GM19238 (cell line): Measurements from ENCODE around the gene RBFOX1.
"Not testable (repeated sequence)": the region's sequence is repeated elsewhere in the genome, so short reads cannot be mapped to it uniquely, and the experiment has no call there.

Experiments used
- DNase-seq: peaks from one replicate; pipeline ENCODE4 v3.0.0; 2011; ENCODE audit warnings: low spot score; ENCODE audit not compliant: insufficient read length

Gene RBFOX1

DNA sequence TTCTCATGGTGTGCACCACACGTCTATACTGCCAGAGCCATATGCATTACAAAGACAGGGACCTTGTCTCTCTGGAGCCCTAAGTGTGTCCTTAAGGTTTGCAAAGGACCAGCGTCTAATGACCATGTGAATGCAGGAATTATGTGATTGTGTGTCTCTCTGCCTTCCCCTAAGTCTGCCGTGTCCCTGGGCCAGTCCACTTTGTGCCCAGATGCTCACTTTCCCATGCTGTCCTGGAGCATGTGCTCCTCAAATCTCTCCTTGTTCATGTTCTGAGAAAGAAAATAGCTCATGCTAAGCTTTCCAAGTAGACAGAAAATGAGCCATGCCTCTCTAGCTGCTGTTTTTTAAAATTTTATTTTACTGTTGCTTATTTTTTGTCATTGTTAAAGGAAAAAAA, 125.5 kb downstream of the RBFOX1 start:
- DNase-seq, result no peak

DNA sequence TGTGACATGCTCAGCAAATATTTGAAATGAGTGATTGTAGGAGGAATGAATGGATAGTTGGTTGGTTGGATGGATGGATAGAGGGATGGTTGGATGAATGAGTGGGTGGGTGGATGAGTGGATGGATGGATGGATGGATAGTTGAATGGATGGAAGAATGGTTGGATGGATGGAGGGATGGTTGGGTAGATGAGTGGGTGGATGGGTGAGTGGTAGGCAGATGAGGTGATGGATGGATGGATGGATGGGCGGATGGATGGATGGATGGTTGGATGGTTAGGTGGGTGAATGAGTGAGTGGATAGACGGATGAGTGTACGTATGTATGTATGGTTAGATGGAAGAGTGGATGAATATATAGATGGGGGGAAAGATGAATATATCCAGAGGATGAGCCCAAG, 137.7 kb downstream of the RBFOX1 start:
- no peak for DNase-seq

- DNase-seq, result no peak
These were observed 138.6 kb downstream of the RBFOX1 start for GRCh38 chr16:7471268-7471667.

GRCh38 chr16:7482032-7482431, 149.4 kb downstream of the RBFOX1 start:
- DNase-seq, result no peak

DNA sequence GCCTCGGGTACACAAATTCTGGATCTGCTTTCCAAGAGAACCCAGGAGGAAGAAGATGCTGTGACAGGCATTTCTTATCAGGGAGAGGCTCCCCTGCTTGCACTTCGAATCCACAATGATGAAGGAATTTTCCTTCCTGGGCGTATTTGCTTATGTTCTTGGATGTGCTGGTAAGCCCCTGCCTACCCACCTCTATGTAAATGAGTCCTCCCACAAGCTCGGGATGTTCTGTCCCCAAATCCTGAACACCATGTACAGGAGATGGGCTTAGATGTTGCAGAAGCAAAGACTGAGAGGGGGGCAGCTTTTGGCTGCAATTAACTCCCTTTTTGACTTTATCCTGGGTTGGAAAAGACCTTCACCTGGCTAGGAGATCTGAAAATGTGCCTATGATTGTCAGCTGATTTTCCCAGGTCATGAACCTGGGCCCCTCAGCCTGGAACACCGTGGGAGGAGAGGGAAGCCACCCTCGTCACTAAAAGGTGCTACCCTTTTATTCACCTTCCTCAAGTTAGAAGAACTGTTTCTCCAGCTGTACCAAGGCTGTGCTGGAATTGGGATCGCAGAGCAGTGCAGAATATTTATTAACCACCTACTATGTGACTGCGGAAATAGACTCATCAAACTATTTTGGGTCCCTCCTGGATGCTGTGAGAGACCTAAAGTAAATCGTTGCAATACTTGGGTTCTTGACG, 150.1 kb downstream of the RBFOX1 start:
- DNase-seq, result no peak

- no peak for DNase-seq
These were observed 155.1 kb downstream of the RBFOX1 start for GRCh38 chr16:7487574-7488323.

DNA sequence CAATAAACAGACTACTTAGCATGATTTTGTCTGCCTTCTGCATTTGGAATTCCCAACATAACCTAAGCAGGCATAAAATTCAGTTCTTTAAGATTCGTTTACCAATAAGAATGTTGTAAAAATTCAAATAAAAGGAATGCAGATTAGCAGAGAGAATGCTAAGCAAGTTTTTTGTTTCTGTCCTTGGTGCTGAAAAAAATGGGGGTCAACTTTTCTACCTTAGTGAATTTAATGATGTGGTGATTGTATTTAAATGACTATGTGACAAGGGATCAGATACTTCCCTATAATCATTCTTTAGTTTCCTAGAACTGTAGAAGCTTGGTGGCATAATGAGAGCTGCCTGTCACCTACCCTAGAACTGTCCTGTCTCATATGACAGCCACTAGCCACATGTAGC, 159.5 kb downstream of the RBFOX1 start:
- DNase-seq, result no peak

DNA sequence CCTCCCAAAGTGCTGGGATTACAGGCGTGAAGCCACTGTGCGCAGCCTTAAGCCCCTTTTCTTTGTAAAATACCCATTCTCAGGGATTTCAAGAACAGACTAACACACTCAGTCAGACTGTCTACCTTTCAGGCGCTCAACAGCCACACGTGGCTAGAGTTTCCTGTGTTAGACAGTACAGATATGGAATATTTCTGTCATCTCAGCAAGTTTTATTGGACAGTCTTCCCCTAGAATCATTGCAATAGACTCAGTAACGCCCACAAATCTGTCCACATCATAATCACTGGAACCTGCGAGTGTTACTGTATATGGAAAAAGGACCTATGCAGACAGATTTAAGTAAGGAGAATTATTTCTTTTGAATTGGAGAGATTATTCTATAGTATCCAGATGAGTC, 160.5 kb downstream of the RBFOX1 start:
- no peak for DNase-seq

DNA sequence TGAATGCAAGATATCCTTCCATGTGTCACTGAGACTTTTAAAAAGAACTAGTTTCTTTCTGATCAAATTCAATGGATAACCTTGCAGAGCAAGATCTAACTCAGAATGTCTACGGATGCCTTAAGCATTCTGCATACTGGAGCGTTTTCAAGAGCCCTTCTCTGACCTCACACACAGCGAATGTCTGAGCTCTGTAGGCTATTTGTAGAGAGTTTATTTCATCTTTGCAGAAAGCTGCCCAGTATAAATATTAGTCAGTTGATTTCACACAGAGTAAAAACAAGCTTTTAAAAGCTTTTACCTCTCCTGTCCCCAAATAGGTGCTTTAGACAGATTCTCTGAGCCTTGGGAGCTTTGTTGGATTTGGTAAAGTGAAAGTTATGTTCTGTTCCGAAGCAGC, 165.0 kb downstream of the RBFOX1 start:
- DNase-seq, result no peak

DNA sequence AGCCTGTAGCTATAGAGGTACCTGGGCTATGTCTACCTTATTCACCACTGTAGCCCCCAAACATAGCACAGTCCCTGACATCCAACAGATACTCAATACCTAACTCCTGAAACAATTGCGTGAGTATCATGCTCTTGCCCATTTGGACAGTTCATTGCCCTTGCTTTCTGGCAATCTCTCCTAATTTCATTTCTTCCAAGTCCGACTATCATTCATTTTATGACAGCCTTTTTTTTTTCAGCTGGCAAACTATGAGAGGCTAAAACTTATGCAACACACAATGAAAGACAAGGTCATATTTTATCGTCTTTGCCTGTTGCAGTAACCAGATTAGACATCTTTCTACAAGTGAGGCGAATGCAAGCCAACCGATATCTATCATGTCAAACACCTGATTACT, 169.2 kb downstream of the RBFOX1 start:
- no peak for DNase-seq

- not testable (repeated sequence) for DNase-seq
These were observed 170.0 kb downstream of the RBFOX1 start for GRCh38 chr16:7502591-7503157.

DNA sequence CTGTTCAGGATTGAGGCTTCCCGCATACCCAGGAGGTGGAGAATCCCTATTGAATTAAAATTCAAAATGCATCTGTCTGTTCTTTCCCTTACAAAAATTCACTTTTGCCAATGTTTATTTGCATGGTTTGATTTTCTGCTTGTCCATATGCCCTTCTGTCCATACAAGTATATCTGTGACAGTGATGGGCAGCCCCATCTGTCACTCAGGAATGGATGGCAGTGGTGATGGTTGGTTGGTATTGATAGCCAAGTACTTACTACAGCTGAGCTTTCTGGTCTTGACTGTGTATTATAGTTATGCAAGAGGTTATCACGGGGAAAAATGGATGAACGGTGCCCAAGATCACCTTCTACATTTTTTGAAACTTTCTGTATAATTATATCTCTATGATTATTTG, 171.0 kb downstream of the RBFOX1 start:
- no peak for DNase-seq

DNA sequence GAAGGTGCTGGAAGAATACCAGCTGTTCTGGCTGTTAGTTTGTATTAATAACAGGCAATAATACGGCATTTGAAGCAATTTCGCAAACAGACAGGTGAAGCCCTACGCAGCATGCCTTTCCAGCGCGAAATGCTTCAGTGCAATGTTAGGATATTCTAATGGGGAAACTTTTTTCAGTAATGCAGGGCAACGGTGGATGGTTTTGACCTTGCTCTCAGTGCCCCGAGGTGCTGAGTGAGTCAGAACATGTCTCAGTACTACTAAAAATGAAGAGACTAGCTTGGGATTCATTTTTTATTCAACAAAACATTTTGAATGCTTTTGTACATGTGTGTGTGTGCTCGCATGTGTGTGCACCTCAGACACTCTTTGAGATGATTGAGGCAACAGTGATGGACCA, 172.2 kb downstream of the RBFOX1 start:
- no peak for DNase-seq

- DNase-seq, result no peak
These were observed 172.8 kb downstream of the RBFOX1 start for GRCh38 chr16:7505495-7505894.

DNA sequence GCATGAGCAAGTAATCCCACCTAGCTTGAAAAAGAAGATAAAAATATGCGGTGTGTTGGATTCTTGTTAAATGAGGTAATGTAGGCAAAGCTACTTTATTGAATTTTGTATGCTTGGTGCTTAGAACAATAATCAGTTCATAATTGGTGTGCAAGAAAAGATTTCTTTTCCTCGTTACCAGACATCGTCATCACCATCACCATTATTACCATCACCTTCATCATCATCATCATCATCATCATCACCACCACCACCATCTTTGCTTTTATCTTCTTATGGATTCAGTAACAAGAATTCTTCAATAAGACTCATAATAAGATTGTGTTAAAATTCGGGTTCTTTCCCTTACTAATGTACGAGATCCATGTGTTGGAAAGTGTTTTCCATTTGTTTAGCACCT, 173.7 kb downstream of the RBFOX1 start:
- no peak for DNase-seq

DNA sequence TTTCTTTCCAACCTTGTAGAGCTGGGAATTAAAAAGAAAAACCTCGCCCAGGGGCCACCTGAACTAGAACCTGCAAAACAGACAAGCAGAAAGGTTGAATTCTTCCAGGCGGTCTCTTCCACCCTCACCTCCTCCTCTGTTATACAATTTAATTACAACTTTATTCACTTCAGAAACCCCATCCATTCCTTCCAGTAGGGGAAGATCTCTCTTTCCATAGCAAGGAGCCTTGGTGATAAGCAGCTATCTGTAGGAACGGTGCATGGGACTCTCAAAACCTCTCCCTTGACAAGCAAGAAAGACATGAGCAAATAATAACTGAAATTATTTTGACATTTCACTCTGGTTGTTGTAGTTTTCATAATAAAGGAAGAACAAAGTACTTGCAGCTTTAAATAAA, 176.0 kb downstream of the RBFOX1 start:
- no peak for DNase-seq

GRCh38 chr16:7509963-7510601, 177.4 kb downstream of the RBFOX1 start:
- no peak for DNase-seq

GRCh38 chr16:7511549-7512260, 179.1 kb downstream of the RBFOX1 start:
- no peak for DNase-seq

DNA sequence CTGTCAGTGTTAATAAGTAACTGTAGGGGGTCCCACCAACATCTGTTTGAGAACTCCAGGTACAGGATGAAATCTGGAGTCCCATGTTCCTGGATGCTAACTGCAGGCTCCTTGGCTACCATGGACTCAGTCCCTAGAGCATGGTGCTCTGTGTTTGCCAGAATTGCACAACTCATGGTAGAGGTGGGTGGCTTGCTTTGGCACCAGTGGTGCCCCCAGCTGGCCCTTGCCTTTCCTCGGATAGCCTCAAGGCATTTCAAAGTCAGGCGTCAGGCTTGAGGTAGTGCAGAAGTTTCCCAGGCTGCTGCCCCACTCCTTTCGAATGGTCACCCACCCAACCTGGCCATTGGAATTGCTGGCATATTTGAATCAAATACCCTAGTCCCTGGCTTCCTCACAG, 179.9 kb downstream of the RBFOX1 start:
- DNase-seq, result no peak

DNA sequence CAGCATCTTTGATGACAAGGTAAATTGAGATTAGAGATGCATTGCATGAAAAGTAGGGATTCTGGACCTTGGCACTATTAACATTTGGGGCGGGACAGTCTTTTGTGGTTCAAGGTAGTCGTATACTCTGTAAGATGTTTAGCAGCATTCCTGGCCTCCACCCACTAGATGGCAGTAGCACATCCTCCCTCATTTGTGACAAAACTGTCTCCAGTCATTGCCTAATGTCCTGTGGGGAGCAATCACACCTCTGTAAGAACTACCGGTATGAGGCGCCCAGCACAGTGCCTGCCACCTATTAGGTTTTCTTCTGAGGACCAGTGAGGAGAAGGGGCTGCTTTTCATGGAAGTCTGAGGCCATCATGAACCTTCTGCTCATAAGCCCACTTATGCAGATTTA, 180.8 kb downstream of the RBFOX1 start:
- DNase-seq, result no peak

GRCh38 chr16:7515543-7515942, 182.9 kb downstream of the RBFOX1 start:
- DNase-seq, result no peak

GRCh38 chr16:7517496-7517895, 184.9 kb downstream of the RBFOX1 start:
- no peak for DNase-seq
